CD4-positive, alpha-beta T cell (primary cell): ENCODE data around the gene SEC61A1. TPM values are rescaled to one million over a fixed set of nuclear protein-coding genes. Genes with fewer than 3 reads are reported as not detected.
A peak's percentile ranks its signal among the peaks of the same experiment; 100 is the strongest.

ENCODE experiments used
- ATAC-seq: fragments of 200-7000 bp; cut with Tn5 transposase; one replicate; pipeline ENCODE4 v1.10.0; 2022; ENCODE audit warnings: mild to moderate bottlenecking; ENCODE audit not compliant: poor library complexity
- CTCF ChIA-PET: fragments of 350-600 bp; sonication (Branson Sonifier 250); formaldehyde crosslinking; loops from one replicate; lab custom pipeline; 2021; ENCODE audit warnings: antibody characterized with exemption, inconsistent platforms; lab: Charles Lee
- POLR2A ChIA-PET: fragments of 350-600 bp; sonication (Branson Sonifier 250); formaldehyde crosslinking; loops from one replicate; lab custom pipeline; 2021; ENCODE audit warnings: antibody characterized with exemption, inconsistent platforms; lab: Charles Lee
- DNase-seq, 14 experiments: peaks; one replicate each; pipeline ENCODE4 v3.0.0-alpha.2; 2013 to 2020; ENCODE audit warnings: mixed read lengths in 2 of 14
- H3K27ac ChIP-seq, 2 donors: one replicate each; pipeline versions ENCODE4 v1.5.1 to v1.7.0; 2013; ENCODE audit warnings: low read length in 2 of 2, low read depth in 1 of 2, mild to moderate bottlenecking in 1 of 2
- H3K27me3 ChIP-seq, 2 experiments: 1 replicate in 1 of 2; 2 replicates in 1 of 2; pipeline versions ENCODE4 v1.6.1 to v1.7.0; 2013; ENCODE audit warnings: low read length in 2 of 2, control low read depth in 1 of 2, mild to moderate bottlenecking in 1 of 2, moderate library complexity in 1 of 2; ENCODE audit not compliant: insufficient read depth in 2 of 2, control insufficient read depth in 1 of 2
- H3K36me3 ChIP-seq: one replicate; pipeline ENCODE4 v1.6.1; 2013; ENCODE audit warnings: low read length, control low read depth; ENCODE audit not compliant: insufficient read depth
- H3K4me1 ChIP-seq: one replicate; pipeline ENCODE4 v1.6.1; 2013; ENCODE audit warnings: low read length, control low read depth; ENCODE audit not compliant: insufficient read depth
- H3K4me3 ChIP-seq: one replicate; pipeline ENCODE4 v1.5.1; 2013; ENCODE audit warnings: mild to moderate bottlenecking, low read length, moderate library complexity
- H3K9me3 ChIP-seq, 2 experiments: 1 replicate in 1 of 2; 2 replicates in 1 of 2; pipeline versions ENCODE4 v1.6.1 to v1.7.0; 2013; ENCODE audit warnings: low read length in 2 of 2, mild to moderate bottlenecking in 2 of 2, control low read depth in 1 of 2, moderate library complexity in 1 of 2; ENCODE audit not compliant: control insufficient read depth in 1 of 2, insufficient read depth in 1 of 2
- H3K27ac Mint-ChIP-seq: one replicate; pipeline ENCODE4 v1.8.0; 2020; ENCODE audit warnings: mixed read lengths
- H3K27me3 Mint-ChIP-seq: one replicate; pipeline ENCODE4 v1.8.0; 2021; ENCODE audit warnings: mixed read lengths
- H3K36me3 Mint-ChIP-seq: one replicate; pipeline ENCODE4 v1.8.0; 2021; ENCODE audit warnings: low read depth, mixed read lengths
- H3K4me1 Mint-ChIP-seq: one replicate; pipeline ENCODE4 v1.8.0; 2021; ENCODE audit warnings: low read depth, mixed read lengths
- H3K4me3 Mint-ChIP-seq: one replicate; pipeline ENCODE4 v1.8.0; 2020; ENCODE audit warnings: mild to moderate bottlenecking, mixed read lengths
- H3K9me3 Mint-ChIP-seq: one replicate; pipeline ENCODE4 v1.8.0; 2020; ENCODE audit warnings: mixed read lengths
- CTCF ChIP-seq: fragments of 200-600 bp; IDR thresholded peaks from one replicate; pipeline ENCODE4 v1.8.0; 2022; ENCODE audit warnings: antibody characterized with exemption, mild to moderate bottlenecking
- intact Hi-C, 2 experiments: fragments of 100-400 bp; cut with DNase I in 1 of 2; cut with micrococcal nuclease in 1 of 2; formaldehyde crosslinking; loops; one replicate each; pipeline versions ENCODE4 v1.15.1 to v1.9.0; 2023 to 2025; cut with DNase I, micrococcal nuclease
- total RNA-seq, 174 experiments: library from RNA in 2 of 174; stranded (reverse) in 2 of 174; gene quantifications; one replicate each; pipeline ENCODE4 v1.2.3 and lab custom pipeline; 2021 to 2026

The SEC61A1 gene
- total RNA-seq, 2 experiments from 2014 or later = 127 to 139 TPM

- H3K4me3 ChIP-seq = peak overlapping the region; percentile 66
- ATAC-seq (peak; percentile 39), DNase-seq (peak in 11 of 14 experiments; percentile 15 to 76 (median 37))
- peaks cover 8 to 10% of the 10 kb centered on the region in 2 experiments for H3K27me3 ChIP-seq
- CTCF ChIA-PET = interaction anchor here (1.2 to 1.6 kb wide), 5 partner anchors 12 to 57 kb away, joined by 6 to 12 read pairs (median 11); partner anchors contain the start of genes RUVBL1 and SEC61A1
- POLR2A ChIA-PET = interaction anchor here (1.2 kb wide), 2 partner anchors 47 to 405 kb away, joined by 3 to 6 read pairs; partner anchors contain the start of gene RUVBL1
- no peak overlapping the region for H3K27ac Mint-ChIP-seq
- intact Hi-C loops = loop anchor here (5.0 kb wide), 3 partner anchors 56 to 531 kb away; no protein-coding TSS in a partner anchor
- no peaks in the 10 kb centered on the region for H3K9me3 Mint-ChIP-seq
- H3K4me3 Mint-ChIP-seq = peak overlapping the region; percentile 74
- peaks cover 38% of the 10 kb centered on the region for H3K36me3 ChIP-seq
- H3K4me1 Mint-ChIP-seq = peaks cover 5% of the 10 kb centered on the region
- TF ChIP-seq CTCF = no peak
- H3K9me3 ChIP-seq = no peaks in the 10 kb centered on the region
- H3K27me3 Mint-ChIP-seq = no peaks in the 10 kb centered on the region
- peaks cover 23% of the 10 kb centered on the region for H3K4me1 ChIP-seq
- H3K27ac ChIP-seq = no peak overlapping the region
- peaks cover 34% of the 10 kb centered on the region for H3K36me3 Mint-ChIP-seq
Measured at GRCh38 chr3:128076483-128077201, 24.4 kb downstream of the SEC61A1 start.

- CTCF ChIA-PET = no interaction called here
- Mint-ChIP-seq H3K36me3 (peaks cover 36% of the 10 kb centered on the region), H3K27ac (no peak overlapping the region), H3K9me3 (no peaks in the 10 kb centered on the region), H3K4me1 (peaks cover 5% of the 10 kb centered on the region), H3K4me3 (peak overlapping the region; percentile 27), H3K27me3 (no peaks in the 10 kb centered on the region)
- Histone ChIP-seq H3K27me3 (peaks cover 8 to 10% of the 10 kb centered on the region in 2 experiments), H3K4me3 (no peak overlapping the region), H3K36me3 (peaks cover 38% of the 10 kb centered on the region), H3K4me1 (peaks cover 23% of the 10 kb centered on the region), H3K9me3 (no peaks in the 10 kb centered on the region), H3K27ac (no peak overlapping the region)
- DNase-seq (peak in 2 of 14 experiments; percentile 20 to 46), ATAC-seq (no peak)
- POLR2A ChIA-PET = no interaction called here
- TF ChIP-seq CTCF = no peak
- intact Hi-C loops = loop anchor here (5.0 kb wide), 3 partner anchors 55 to 530 kb away; no protein-coding TSS in a partner anchor
Measured at GRCh38 chr3:128077202-128077624, 25.0 kb downstream of the SEC61A1 start.

- Histone ChIP-seq H3K4me1 (peaks cover 23% of the 10 kb centered on the region), H3K36me3 (peaks cover 38% of the 10 kb centered on the region), H3K27me3 (peaks cover 8 to 10% of the 10 kb centered on the region in 2 experiments), H3K27ac (no peak overlapping the region), H3K9me3 (no peaks in the 10 kb centered on the region), H3K4me3 (no peak overlapping the region)
- peaks cover 41% of the 10 kb centered on the region for H3K36me3 Mint-ChIP-seq
- ChIA-PET CTCF (no interaction called here), POLR2A (no interaction called here)
- no peak for DNase-seq
- no peaks in the 10 kb centered on the region for H3K27me3 Mint-ChIP-seq
- no peak overlapping the region for H3K27ac Mint-ChIP-seq
- H3K4me1 Mint-ChIP-seq = peaks cover 5% of the 10 kb centered on the region
- H3K9me3 Mint-ChIP-seq = no peaks in the 10 kb centered on the region
- no peak for ATAC-seq
- intact Hi-C loops = loop anchor here (5.0 kb wide), 3 partner anchors 55 to 530 kb away; no protein-coding TSS in a partner anchor
- no peak for TF ChIP-seq CTCF
- no peak overlapping the region for H3K4me3 Mint-ChIP-seq
Measured at GRCh38 chr3:128077665-128078064, 25.4 kb downstream of the SEC61A1 start.
